ENCODE results near the gene ETV7. TPM values are rescaled to one million over a fixed set of nuclear protein-coding genes. Genes with fewer than 3 reads are reported as not detected.

Gene ETV7
- polyA plus RNA-seq, 3 donors, result 0.10 to 2.2 (median 1.5) TPM

- Histone ChIP-seq H3K27me3 (ENCODE audit: control insufficient read depth in 2 of 2, insufficient read depth in 2 of 2, low read length in 2 of 2) (peaks cover 3 to 15% of the 10 kb centered on the region in 2 donors), H4K20me1 (ENCODE audit: insufficient read depth, low read length) (no peaks in the 10 kb centered on the region), H3K9ac (ENCODE audit: insufficient read depth, low read length, poor library complexity, severe bottlenecking) (no peak overlapping the region), H3K27ac (ENCODE audit: low read depth in 1 of 2, low read length in 2 of 2) (no peak overlapping the region), H3K9me3 (replicated peaks in 1 of 2; ENCODE audit: control insufficient read depth in 1 of 2, insufficient read depth in 1 of 2, low read length in 2 of 2) (no peaks in the 10 kb centered on the region), H2AFZ (ENCODE audit: insufficient read depth, low read depth, low read length, poor library complexity, severe bottlenecking) (no peak overlapping the region), H3K79me2 (ENCODE audit: insufficient read depth, low read length) (no peaks in the 10 kb centered on the region), H3K4me1 (ENCODE audit: control insufficient read depth in 1 of 2, insufficient read depth in 2 of 2, low read length in 2 of 2) (peaks cover 9% of the 10 kb centered on the region in 2 donors), H3K4me3 (replicated peaks in 1 of 3; ENCODE audit: low read depth in 2 of 3, low read length in 3 of 3) (no peak overlapping the region), H3K4me2 (replicated peaks; ENCODE audit: extremely low read depth, low read length, poor library complexity, severe bottlenecking) (no peak overlapping the region), H3K36me3 (replicated peaks in 1 of 2; ENCODE audit: control insufficient read depth in 1 of 2, insufficient read depth in 2 of 2, low read length in 2 of 2) (no peaks in the 10 kb centered on the region)
- Mint-ChIP-seq H3K9me3 (no peaks in the 10 kb centered on the region), H3K36me3 (no peaks in the 10 kb centered on the region), H3K4me1 (peaks cover 8% of the 10 kb centered on the region), H3K27ac (no peak overlapping the region), H3K4me3 (no peak overlapping the region), H3K27me3 (ENCODE audit: low read depth in 3 of 3) (peaks cover 12 to 16% (median 15%) of the 10 kb centered on the region in 3 donors)
- TF ChIP-seq, protein P1, sequence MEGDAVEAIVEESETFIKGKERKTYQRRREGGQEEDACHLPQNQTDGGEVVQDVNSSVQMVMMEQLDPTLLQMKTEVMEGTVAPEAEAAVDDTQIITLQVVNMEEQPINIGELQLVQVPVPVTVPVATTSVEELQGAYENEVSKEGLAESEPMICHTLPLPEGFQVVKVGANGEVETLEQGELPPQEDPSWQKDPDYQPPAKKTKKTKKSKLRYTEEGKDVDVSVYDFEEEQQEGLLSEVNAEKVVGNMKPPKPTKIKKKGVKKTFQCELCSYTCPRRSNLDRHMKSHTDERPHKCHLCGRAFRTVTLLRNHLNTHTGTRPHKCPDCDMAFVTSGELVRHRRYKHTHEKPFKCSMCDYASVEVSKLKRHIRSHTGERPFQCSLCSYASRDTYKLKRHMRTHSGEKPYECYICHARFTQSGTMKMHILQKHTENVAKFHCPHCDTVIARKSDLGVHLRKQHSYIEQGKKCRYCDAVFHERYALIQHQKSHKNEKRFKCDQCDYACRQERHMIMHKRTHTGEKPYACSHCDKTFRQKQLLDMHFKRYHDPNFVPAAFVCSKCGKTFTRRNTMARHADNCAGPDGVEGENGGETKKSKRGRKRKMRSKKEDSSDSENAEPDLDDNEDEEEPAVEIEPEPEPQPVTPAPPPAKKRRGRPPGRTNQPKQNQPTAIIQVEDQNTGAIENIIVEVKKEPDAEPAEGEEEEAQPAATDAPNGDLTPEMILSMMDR (IDR thresholded peaks at IDR 0.05), result no peak
- no peak for DNase-seq
- intact Hi-C loops (cut with micrococcal nuclease), result no loop called here
- WGBS (ENCODE audit: insufficient coverage), result 79% methylated on average over 4 of the region's 5 CpGs
These were observed 44.3 kb downstream of the ETV7 start for GRCh38 chr6:36343109-36343680.

DNA sequence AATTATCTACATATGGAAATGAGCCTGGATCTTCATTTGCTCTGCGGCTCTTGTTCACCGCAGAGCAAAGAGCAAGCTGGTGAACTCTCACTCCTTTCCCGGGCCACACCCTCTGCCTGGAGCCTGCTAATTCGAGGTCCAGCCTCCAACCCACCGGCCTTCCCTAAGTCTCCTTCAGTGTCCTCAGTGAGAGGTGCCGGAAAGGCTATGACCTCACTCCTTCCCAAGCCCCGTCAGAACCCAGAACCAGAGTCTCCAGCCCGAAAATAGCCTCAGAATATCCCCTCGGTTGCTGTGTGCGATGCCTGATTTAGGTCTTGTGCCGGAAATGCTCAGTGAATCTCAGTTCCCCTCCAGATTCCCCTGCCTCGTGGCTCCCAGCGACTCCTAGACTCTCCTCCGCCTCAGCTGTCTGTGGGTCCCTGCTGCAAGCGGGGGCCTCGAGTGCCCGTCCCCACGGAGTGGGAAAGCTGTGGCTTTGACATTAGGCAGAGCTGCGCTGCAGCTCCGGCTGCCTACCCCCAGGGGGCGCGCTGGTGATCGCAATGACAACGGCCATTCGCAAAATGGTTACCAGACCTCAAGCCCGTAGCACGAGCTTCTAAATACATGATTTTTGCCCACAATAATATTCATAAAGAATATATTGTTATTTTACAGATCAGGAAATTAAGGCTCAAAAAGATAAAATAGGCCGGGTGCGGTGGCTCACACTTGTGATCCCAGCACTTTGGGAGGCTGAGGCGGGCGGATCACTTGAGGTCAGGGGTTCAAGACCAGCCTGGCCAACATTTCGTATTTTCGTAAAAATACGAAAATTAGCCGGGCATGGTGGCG lies 46.6 kb downstream of the ETV7 start:
- H3K9me3 ChIP-seq (replicated peaks in 1 of 2; ENCODE audit: control insufficient read depth in 1 of 2, insufficient read depth in 1 of 2, low read length in 2 of 2), result no peaks in the 10 kb centered on the region
- H3K27ac ChIP-seq (ENCODE audit: low read depth in 1 of 2, low read length in 2 of 2), result no peak overlapping the region
- Mint-ChIP-seq H3K4me1 (peaks cover 14% of the 10 kb centered on the region), H3K9me3 (no peaks in the 10 kb centered on the region), H3K4me3 (peak overlapping the region; percentile 77 to 94), H3K36me3 (no peaks in the 10 kb centered on the region), H3K27ac (peak overlapping the region in 4 of 7 donors; percentile 37 to 75 (median 62)), H3K27me3 (ENCODE audit: low read depth in 3 of 3) (peaks cover 15 to 18% (median 15%) of the 10 kb centered on the region in 3 donors)
- intact Hi-C loops (cut with micrococcal nuclease), result no loop called here
- 22% methylated on average over 24 of the region's 36 CpGs for WGBS (ENCODE audit: insufficient coverage)
- peak; percentile 62 to 78 (median 74) for DNase-seq
- H3K4me1 ChIP-seq (ENCODE audit: control insufficient read depth in 1 of 2, insufficient read depth in 2 of 2, low read length in 2 of 2), result peaks cover 9% of the 10 kb centered on the region in 2 donors
- H3K79me2 ChIP-seq (ENCODE audit: insufficient read depth, low read length), result no peaks in the 10 kb centered on the region
- H3K36me3 ChIP-seq (replicated peaks in 1 of 2; ENCODE audit: control insufficient read depth in 1 of 2, insufficient read depth in 2 of 2, low read length in 2 of 2), result no peaks in the 10 kb centered on the region
- no peak overlapping the region for H3K9ac ChIP-seq (ENCODE audit: insufficient read depth, low read length, poor library complexity, severe bottlenecking)
- peak overlapping the region; percentile 62 for H3K4me2 ChIP-seq (replicated peaks; ENCODE audit: extremely low read depth, low read length, poor library complexity, severe bottlenecking)
- TF ChIP-seq, protein P1 (IDR thresholded peaks at IDR 0.05), result peak; percentile 97
- H2AFZ ChIP-seq (ENCODE audit: insufficient read depth, low read depth, low read length, poor library complexity, severe bottlenecking), result peak overlapping the region; percentile 84
- no peaks in the 10 kb centered on the region for H4K20me1 ChIP-seq (ENCODE audit: insufficient read depth, low read length)
- peak overlapping the region in 1 of 3 experiments; percentile 56 for H3K4me3 ChIP-seq (replicated peaks in 1 of 3; ENCODE audit: low read depth in 2 of 3, low read length in 3 of 3)
- H3K27me3 ChIP-seq (ENCODE audit: control insufficient read depth in 2 of 2, insufficient read depth in 2 of 2, low read length in 2 of 2), result peaks cover 3 to 15% of the 10 kb centered on the region in 2 donors

Measured in CD14-positive monocyte (primary cell).